ENCODE measurements around the gene TRPC4AP.

- TF ChIP-seq CTCF (IDR thresholded peaks at IDR 0.05 in 4 of 5, conservative IDR thresholded peaks at IDR 0.05 in 1 of 5): no peak
- TF ChIP-seq POLR2A (IDR thresholded peaks at IDR 0.05): no peak
These were observed 28.6 kb upstream of the TRPC4AP start for GRCh38 chr20:35121186-35121585.

Data from gastrocnemius medialis (tissue), 4 donors.